HepG2 (cell line): Measurements from ENCODE around the gene GLG1.
"Not testable (repeated sequence)": the region's sequence is repeated elsewhere in the genome, so short reads cannot be mapped to it uniquely, and the experiment has no call there.

Experiments
- CTCF ChIP-seq: sonication (generic); formaldehyde crosslinking; IDR thresholded peaks from 2 replicates; pipeline ENCODE4 v1.5.0; 2020; ENCODE audit warnings: mild to moderate bottlenecking, missing genetic modification reagents, moderate library complexity
- HNRNPLL ChIP-seq: fragments of 200-400 bp; formaldehyde crosslinking; IDR thresholded peaks from 2 replicates; pipeline ENCODE4 v1.6.1; 2017; ENCODE audit warnings: mild to moderate bottlenecking, low read depth, low read length; ENCODE audit not compliant: poor library complexity, severe bottlenecking
- MAFK ChIP-seq, 2 experiments: IDR thresholded peaks in 1 of 2; conservative IDR thresholded peaks in 1 of 2; 2 replicates each; pipeline ENCODE4 v1.6.1; 2011; ENCODE audit warnings: improper control_type of control experiment in 2 of 2, low read length in 2 of 2
- POGZ ChIP-seq: sonication (generic); formaldehyde crosslinking; IDR thresholded peaks from 2 replicates; pipeline ENCODE4 v1.4.0; 2020; ENCODE audit warnings: mild to moderate bottlenecking, missing genetic modification reagents
- POLR2A ChIP-seq, 2 experiments: IDR thresholded peaks; 2 replicates each; pipeline ENCODE4 v1.6.1; 2011; ENCODE audit warnings: low read depth in 2 of 2, low read length in 2 of 2, mild to moderate bottlenecking in 1 of 2, moderate library complexity in 1 of 2; ENCODE audit not compliant: insufficient read depth in 1 of 2
- RERE ChIP-seq: IDR thresholded peaks from 2 replicates; pipeline ENCODE4 v1.6.1; 2016; ENCODE audit warnings: low read depth, missing genetic modification reagents, missing compliant biosample characterization
- SRF ChIP-seq: IDR thresholded peaks from 2 replicates; pipeline ENCODE4 v1.6.1; 2011; ENCODE audit warnings: mild to moderate bottlenecking, low read depth, low read length, moderate library complexity
- THAP8 ChIP-seq: sonication (generic); formaldehyde crosslinking; IDR thresholded peaks from 2 replicates; pipeline ENCODE4 v1.5.1; 2020; ENCODE audit warnings: missing genetic modification reagents, mild to moderate bottlenecking, borderline replicate concordance
- ZNF350 ChIP-seq: sonication (generic); formaldehyde crosslinking; IDR thresholded peaks from 2 replicates; pipeline ENCODE4 v1.4.0; 2020; ENCODE audit warnings: mild to moderate bottlenecking, low read depth, missing genetic modification reagents, borderline replicate concordance
- ZNF766 ChIP-seq: sonication (generic); formaldehyde crosslinking; IDR thresholded peaks from 2 replicates; pipeline ENCODE4 v1.5.0; 2020; ENCODE audit warnings: missing genetic modification reagents, borderline replicate concordance
- ZNF773 ChIP-seq: sonication (generic); formaldehyde crosslinking; IDR thresholded peaks from 2 replicates; pipeline ENCODE4 v1.4.0; 2020; ENCODE audit warnings: missing genetic modification reagents, borderline replicate concordance
- ZNF780A ChIP-seq: sonication (generic); formaldehyde crosslinking; IDR thresholded peaks from 2 replicates; pipeline ENCODE4 v1.8.0; 2022; ENCODE audit warnings: mild to moderate bottlenecking, missing genetic modification reagents, moderate library complexity

GRCh38 chr16:74413485-74413884 lies 193.4 kb downstream of the GLG1 start:
- TF ChIP-seq THAP8 (CRISPR knock-in tag); CTCF (CRISPR knock-in tag); RERE (CRISPR knock-in tag); ZNF766 (CRISPR knock-in tag); MAFK (conservative IDR thresholded peaks at IDR 0.05 in 1 of 2, IDR thresholded peaks at IDR 0.05 in 1 of 2; ENCODE audit: low read length in 2 of 2); HNRNPLL; ZNF350 (CRISPR knock-in tag); POLR2A (IDR thresholded peaks at IDR 0.05; ENCODE audit: insufficient read depth in 1 of 2, low read depth in 2 of 2, low read length in 2 of 2); ZNF773 (CRISPR knock-in tag); SRF; ZNF780A (CRISPR knock-in tag); POGZ (CRISPR knock-in tag): not testable (repeated sequence)
